Central memory CD4-positive, alpha-beta T cell (primary cell): ENCODE measurements around the gene SLX9.
"Not testable (repeated sequence)": the region's sequence is repeated elsewhere in the genome, so short reads cannot be mapped to it uniquely, and the experiment has no call there.

Experiments
- DNase-seq: peaks from one replicate; pipeline ENCODE4 v3.0.0; 2022

SLX9 gene

DNA sequence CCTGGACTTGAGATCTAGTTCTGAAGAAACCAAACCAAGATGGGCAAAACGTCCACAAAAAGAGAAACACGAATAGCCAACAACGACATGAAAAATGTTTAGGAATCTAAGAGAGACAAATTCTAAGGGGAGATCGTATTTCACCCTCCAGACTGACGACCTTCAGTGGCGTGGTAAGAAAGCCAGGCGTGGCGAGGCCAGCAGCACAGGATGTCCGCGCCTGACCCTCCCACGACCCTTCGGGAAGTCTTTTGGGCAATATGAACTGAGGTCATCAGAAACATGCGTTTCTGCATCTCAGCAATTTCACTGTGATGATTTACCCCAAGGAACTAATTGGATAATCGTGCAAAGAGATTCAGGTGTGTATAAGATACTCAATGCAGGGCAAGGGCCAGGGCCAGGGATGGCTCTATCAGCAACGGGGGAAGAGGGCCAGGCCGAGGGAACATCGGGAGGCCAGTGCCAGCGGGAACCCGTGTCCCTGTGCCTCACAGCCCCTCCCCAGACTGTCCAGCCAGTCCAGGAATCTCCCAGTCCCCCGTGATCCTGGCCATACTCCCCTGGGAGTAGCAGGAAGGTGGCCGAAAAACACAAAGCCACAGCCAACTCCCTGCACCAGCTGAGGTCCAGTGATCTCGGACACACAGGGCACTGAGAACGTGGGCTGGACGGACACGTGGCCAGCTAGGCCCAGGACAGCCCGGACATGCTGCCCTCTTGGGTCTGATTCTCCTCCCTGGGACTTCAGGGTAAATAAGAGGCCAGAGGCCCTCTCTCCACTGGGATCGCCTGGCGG is 81.0 kb downstream of the SLX9 start:
- DNase-seq: no peak

DNA sequence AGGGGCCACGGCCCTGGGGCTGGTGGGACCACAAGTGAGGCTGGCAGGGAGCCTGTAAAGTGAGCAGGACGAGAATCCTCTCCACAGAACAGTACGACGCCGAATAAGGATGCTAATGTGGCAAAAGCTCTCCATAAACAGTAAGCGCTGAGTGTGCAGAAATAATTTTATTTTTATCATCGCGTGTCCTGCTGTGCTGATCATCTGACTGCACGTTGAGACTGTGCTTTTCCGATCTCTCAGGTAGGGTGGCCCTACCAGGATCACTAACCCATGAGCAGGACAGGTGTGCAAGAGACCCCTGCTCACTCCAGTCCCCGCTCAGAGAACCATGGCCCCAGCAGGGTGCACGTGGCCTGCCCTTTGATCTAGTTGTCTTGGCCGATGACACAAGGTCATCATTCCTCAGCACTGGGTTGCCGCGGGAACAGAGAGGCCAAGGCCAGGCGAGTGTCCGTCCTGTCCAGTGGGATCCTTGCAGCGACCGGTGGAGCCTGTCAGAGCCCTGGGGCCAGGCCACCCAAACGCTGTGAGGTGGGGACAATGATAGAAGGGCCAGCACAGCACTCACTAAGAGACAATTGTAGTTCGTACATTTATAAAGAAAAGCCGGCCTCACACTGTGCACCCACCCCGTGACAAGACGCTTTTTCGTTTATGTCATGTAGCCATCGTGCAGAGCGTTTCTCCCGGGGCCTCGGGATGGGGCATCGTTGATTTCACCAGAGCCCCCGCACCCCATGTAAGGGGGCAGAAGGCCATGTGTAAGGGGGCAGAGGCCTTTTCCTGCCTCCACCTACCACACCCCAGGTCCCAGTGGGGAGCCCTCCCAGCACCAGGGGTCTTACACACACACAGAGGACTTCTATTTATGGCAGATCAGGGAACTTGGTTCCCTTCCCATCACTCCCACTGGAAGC is 81.9 kb downstream of the SLX9 start:
- no peak for DNase-seq

DNA sequence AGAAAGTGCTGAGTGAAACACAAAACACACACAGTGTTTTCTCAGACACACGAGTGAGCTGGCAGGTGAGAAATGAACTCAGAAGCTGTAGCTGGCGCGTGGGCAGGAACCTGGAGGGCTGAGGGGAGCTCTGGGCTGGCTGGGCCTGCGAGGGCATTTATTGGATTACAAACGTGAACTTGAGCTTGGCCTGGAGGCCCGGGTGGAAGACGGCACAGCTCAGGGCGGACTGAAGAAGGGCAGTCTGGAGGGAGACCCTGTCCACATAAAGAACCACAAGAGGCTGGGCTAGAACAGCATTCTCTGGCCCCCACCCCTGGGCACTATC is 82.5 kb downstream of the SLX9 start:
- no peak for DNase-seq

DNA sequence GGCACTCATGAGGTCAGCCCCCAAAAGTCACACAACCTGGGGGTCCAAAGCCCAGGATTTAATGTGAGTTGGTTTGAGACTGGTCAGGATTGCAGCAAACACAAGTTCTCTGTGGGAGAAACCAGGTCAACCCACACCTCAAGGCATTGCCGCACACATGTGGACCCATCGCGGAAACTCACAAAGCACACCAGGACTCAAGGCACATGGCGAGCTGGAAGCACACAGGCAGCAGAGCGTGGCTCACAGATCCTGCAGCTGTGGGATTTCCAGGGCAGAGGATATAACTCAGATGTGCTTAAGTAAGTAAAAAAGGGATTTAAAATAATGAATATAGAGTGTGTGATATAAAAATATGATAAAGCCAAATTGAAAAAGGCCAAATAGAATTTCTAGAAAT is 82.9 kb downstream of the SLX9 start:
- DNase-seq: no peak

DNA sequence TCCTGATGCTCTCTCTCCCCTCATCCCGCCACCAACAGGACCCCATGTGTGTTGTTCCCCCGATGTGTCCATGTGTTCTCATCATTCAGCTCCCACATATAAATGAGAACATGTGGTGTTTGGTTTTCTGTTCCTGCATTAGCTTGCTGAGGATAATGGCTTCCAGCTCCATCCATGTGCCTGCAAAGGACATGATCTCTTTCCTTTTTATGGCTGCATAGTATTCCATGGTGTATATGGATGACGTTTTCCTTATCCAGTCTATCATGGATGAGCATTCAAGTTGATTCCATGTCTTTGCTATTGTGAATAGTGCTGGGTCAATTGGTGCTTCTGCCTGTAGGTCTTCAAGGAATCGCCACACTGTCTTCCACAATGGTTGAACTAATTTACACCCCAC is 84.7 kb downstream of the SLX9 start:
- not testable (repeated sequence) for DNase-seq

DNA sequence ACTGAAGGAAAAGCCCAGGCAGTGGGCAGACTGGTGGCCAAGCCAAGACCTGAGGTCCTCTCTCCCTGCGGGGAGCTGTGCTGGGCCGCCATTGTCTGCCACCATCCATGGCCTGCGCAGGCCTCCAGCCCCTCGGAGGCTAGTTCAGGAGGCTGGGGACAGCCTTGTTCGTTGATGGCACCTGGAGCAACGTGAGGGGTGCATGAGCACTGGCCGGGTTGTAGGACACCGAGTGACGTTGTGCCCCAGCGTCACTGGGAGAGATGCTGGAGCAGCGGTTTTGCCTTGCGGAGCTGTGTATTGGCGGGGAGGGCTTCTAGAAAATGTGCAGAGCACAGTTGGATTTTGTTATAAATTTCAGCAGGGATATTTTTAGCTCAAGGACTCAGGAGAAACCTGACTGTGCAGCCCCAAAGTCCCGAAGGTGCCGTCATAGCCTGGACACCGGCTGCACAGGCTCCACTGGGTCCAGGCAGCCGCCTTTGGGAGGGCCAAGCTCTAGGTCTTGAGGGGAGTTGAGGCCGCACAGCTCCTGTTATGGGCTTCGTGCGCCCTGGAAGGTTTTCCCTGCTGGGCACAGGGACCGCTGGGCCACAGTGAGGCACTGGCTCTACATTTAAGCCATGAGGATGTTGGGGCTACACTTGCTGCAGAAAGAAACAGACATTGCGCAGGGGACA is 86.4 kb downstream of the SLX9 start:
- DNase-seq: no peak
